Adrenal gland (tissue), 5 donors: ENCODE results near the gene PLEKHA4.

ENCODE experiments used
- POLR2A ChIP-seq, 2 donors: fragments of 450-650 bp; IDR thresholded peaks; one replicate each; pipeline ENCODE4 v1.6.1; 2017; ENCODE audit warnings: antibody characterized with exemption in 2 of 2, mild to moderate bottlenecking in 2 of 2, moderate library complexity in 1 of 2
- TF ChIP-seq, protein P1 (sequence below), 6 experiments: fragments of 450-650 bp in 4 of 6; fragments of 200-600 bp in 2 of 6; sonication (generic) in 1 of 6; IDR thresholded peaks; 1 replicate in 5 of 6; 2 replicates in 1 of 6; pipeline versions ENCODE4 v1.5.1 to v1.8.0; 2016 to 2021; ENCODE audit warnings: antibody characterized with exemption in 6 of 6, mild to moderate bottlenecking in 2 of 6, moderate library complexity in 1 of 6
- donor health status: DM: no; HTN: no; CAD: no.

GRCh38 chr19:48798937-48799336, 69.5 kb downstream of the PLEKHA4 start:
- TF ChIP-seq, protein P1, sequence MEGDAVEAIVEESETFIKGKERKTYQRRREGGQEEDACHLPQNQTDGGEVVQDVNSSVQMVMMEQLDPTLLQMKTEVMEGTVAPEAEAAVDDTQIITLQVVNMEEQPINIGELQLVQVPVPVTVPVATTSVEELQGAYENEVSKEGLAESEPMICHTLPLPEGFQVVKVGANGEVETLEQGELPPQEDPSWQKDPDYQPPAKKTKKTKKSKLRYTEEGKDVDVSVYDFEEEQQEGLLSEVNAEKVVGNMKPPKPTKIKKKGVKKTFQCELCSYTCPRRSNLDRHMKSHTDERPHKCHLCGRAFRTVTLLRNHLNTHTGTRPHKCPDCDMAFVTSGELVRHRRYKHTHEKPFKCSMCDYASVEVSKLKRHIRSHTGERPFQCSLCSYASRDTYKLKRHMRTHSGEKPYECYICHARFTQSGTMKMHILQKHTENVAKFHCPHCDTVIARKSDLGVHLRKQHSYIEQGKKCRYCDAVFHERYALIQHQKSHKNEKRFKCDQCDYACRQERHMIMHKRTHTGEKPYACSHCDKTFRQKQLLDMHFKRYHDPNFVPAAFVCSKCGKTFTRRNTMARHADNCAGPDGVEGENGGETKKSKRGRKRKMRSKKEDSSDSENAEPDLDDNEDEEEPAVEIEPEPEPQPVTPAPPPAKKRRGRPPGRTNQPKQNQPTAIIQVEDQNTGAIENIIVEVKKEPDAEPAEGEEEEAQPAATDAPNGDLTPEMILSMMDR (IDR thresholded peaks at IDR 0.05) = no peak
- no peak for TF ChIP-seq POLR2A (IDR thresholded peaks at IDR 0.05)
